Parathyroid adenoma (tissue), 2 donors: ENCODE data around the gene ZIK1.
A peak's percentile ranks its signal among the peaks of the same experiment; 100 is the strongest.

Experiments
- H2AFZ ChIP-seq: fragments of 300-600 bp; sonication (generic); one replicate; pipeline ENCODE4 v1.7.0; 2017; ENCODE audit warnings: antibody characterized with exemption, mild to moderate bottlenecking
- H3K27ac ChIP-seq: fragments of 300-600 bp; sonication (generic); one replicate; pipeline ENCODE4 v1.7.0; 2017
- H3K27me3 ChIP-seq: fragments of 300-600 bp; sonication (generic); one replicate; pipeline ENCODE4 v1.7.0; 2017; ENCODE audit warnings: low read length; ENCODE audit not compliant: control insufficient read depth, insufficient read depth
- H3K36me3 ChIP-seq: fragments of 300-600 bp; sonication (generic); one replicate; pipeline ENCODE4 v1.7.0; 2017; ENCODE audit warnings: low read length; ENCODE audit not compliant: control insufficient read depth, insufficient read depth
- H3K4me1 ChIP-seq: fragments of 300-600 bp; sonication (generic); one replicate; pipeline ENCODE4 v1.7.0; 2017; ENCODE audit warnings: control low read depth
- H3K4me2 ChIP-seq: fragments of 300-600 bp; sonication (generic); one replicate; pipeline ENCODE4 v1.7.0; 2017; ENCODE audit warnings: low read length
- H3K4me3 ChIP-seq: fragments of 300-600 bp; sonication (generic); one replicate; pipeline ENCODE4 v1.7.0; 2017; ENCODE audit warnings: low read depth, low read length
- H3K79me2 ChIP-seq: fragments of 300-600 bp; sonication (generic); one replicate; pipeline ENCODE4 v1.7.0; 2017; ENCODE audit warnings: control low read depth
- H3K9ac ChIP-seq: fragments of 300-600 bp; sonication (generic); one replicate; pipeline ENCODE4 v1.7.0; 2017; ENCODE audit warnings: mild to moderate bottlenecking
- H3K9me3 ChIP-seq: fragments of 300-600 bp; sonication (generic); one replicate; pipeline ENCODE4 v1.7.0; 2017; ENCODE audit warnings: low read length; ENCODE audit not compliant: control insufficient read depth
- CTCF ChIP-seq: fragments of 300-600 bp; sonication (generic); IDR thresholded peaks from one replicate; pipeline ENCODE4 v1.7.0; 2017; ENCODE audit warnings: antibody characterized with exemption, mild to moderate bottlenecking
- donor health status: primary hyperparathyroidism.

The ZIK1 gene

GRCh38 chr19:57615346-57615745 lies 31.4 kb downstream of the ZIK1 start:
- Histone ChIP-seq H3K9me3 (peaks cover 6% of the 10 kb centered on the region), H3K4me3 (peak overlapping the region; percentile 89)

GRCh38 chr19:57620673-57621348 lies 36.9 kb downstream of the ZIK1 start:
- Histone ChIP-seq H3K4me1 (no peaks in the 10 kb centered on the region), H3K79me2 (peaks cover 16% of the 10 kb centered on the region), H3K4me3 (no peak overlapping the region), H3K36me3 (peaks cover 13% of the 10 kb centered on the region), H3K4me2 (no peak overlapping the region), H3K9me3 (peaks cover 14% of the 10 kb centered on the region), H3K27ac (no peak overlapping the region), H3K27me3 (no peaks in the 10 kb centered on the region), H2AFZ (no peak overlapping the region), H3K9ac (no peak overlapping the region)
- no peak for TF ChIP-seq CTCF

More at GRCh38 chr19:57615346-57615745, 31.4 kb downstream of the ZIK1 start:
- no peak for TF ChIP-seq CTCF
- Histone ChIP-seq H3K9ac (no peak overlapping the region), H3K27ac (no peak overlapping the region), H3K36me3 (peaks cover 3% of the 10 kb centered on the region), H3K4me1 (no peaks in the 10 kb centered on the region), H3K4me2 (peak overlapping the region; percentile 86), H3K27me3 (no peaks in the 10 kb centered on the region), H2AFZ (no peak overlapping the region), H3K79me2 (peaks cover 39% of the 10 kb centered on the region)

GRCh38 chr19:57623091-57623490 lies 39.1 kb downstream of the ZIK1 start:
- Histone ChIP-seq H3K9ac (no peak overlapping the region), H3K36me3 (peaks cover 13% of the 10 kb centered on the region), H3K9me3 (peaks cover 14% of the 10 kb centered on the region), H2AFZ (no peak overlapping the region), H3K79me2 (no peaks in the 10 kb centered on the region), H3K4me2 (no peak overlapping the region), H3K27me3 (no peaks in the 10 kb centered on the region), H3K4me3 (no peak overlapping the region), H3K4me1 (no peaks in the 10 kb centered on the region), H3K27ac (no peak overlapping the region)
- TF ChIP-seq CTCF: no peak

GRCh38 chr19:57632987-57633831 lies 49.3 kb downstream of the ZIK1 start, which contains the start of gene ZNF211:
TSS of gene ZNF211 (plus strand) at chr19:57633168. CDS start at chr19:57633347, 179 bp downstream.
- Histone ChIP-seq H2AFZ (peak within 1 kb of the TSS; percentile 97), H3K9me3 (peaks cover 7% of the 10 kb centered on the region), H3K27me3 (no peaks in the 10 kb centered on the region), H3K9ac (peak within 1 kb of the TSS; percentile 78), H3K36me3 (no peaks in the 10 kb centered on the region), H3K4me3 (peak within 1 kb of the TSS; percentile 96), H3K27ac (peak within 1 kb of the TSS; percentile 83), H3K79me2 (peaks cover 28% of the 10 kb centered on the region), H3K4me1 (peaks cover 3% of the 10 kb centered on the region), H3K4me2 (peak within 1 kb of the TSS; percentile 77)
- peak; percentile 21 for TF ChIP-seq CTCF
